ENCODE data around the gene MAT2A. TPM values are rescaled to one million over a fixed set of nuclear protein-coding genes. Genes with fewer than 3 reads are reported as not detected.

Gene MAT2A
- polyA plus RNA-seq, 1 donor (not counting 4 experiments of a cell fraction or from before 2014, with no cell fraction given): 353 TPM

DNA sequence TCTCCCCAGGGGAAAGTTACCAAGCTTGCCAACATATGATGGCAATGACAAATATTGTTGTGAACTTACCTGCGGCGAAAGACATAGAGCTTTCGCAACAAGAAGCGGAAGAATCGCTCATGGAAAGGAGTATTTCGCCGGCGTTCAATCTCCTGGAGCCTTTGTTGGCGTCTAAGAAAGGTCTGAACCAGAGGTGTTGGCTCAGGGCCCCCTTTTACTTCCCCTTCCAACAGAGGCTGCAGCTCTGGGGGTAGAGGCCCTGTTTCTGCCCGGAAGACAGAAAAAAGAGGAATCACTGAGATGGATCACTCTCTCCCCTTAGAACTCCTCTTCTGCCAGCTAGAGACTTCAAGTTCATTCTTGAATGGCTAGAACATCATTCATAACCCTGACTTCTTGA is 11.5 kb downstream of the MAT2A start:
- H3K9ac ChIP-seq (ENCODE audit: control insufficient read depth, extremely low read depth, insufficient read depth, low read length): no peak overlapping the region
- H4K20me1 ChIP-seq (ENCODE audit: control insufficient read depth, extremely low read depth, insufficient read depth, low read length): peaks cover 8% of the 10 kb centered on the region
- H3K9me1 ChIP-seq (ENCODE audit: control insufficient read depth, extremely low read depth, insufficient read depth, low read length): no peaks in the 10 kb centered on the region
- no peak overlapping the region for H2AFZ ChIP-seq (ENCODE audit: control insufficient read depth, low read length)
- no peak overlapping the region for H3K4me3 ChIP-seq (ENCODE audit: control insufficient read depth in 2 of 3, extremely low read depth in 1 of 3, insufficient read depth in 2 of 3, low read depth in 1 of 3, low read length in 3 of 3)
- no peak for TF ChIP-seq EZH2 (IDR thresholded peaks at IDR 0.05; ENCODE audit: low read length)
- TF ChIP-seq, protein P1, sequence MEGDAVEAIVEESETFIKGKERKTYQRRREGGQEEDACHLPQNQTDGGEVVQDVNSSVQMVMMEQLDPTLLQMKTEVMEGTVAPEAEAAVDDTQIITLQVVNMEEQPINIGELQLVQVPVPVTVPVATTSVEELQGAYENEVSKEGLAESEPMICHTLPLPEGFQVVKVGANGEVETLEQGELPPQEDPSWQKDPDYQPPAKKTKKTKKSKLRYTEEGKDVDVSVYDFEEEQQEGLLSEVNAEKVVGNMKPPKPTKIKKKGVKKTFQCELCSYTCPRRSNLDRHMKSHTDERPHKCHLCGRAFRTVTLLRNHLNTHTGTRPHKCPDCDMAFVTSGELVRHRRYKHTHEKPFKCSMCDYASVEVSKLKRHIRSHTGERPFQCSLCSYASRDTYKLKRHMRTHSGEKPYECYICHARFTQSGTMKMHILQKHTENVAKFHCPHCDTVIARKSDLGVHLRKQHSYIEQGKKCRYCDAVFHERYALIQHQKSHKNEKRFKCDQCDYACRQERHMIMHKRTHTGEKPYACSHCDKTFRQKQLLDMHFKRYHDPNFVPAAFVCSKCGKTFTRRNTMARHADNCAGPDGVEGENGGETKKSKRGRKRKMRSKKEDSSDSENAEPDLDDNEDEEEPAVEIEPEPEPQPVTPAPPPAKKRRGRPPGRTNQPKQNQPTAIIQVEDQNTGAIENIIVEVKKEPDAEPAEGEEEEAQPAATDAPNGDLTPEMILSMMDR (optimal IDR thresholded peaks at IDR 0.05 in 1 of 3, IDR thresholded peaks at IDR 0.05 in 1 of 3, conservative IDR thresholded peaks at IDR 0.05 in 1 of 3; ENCODE audit: extremely low read depth in 1 of 3, insufficient read depth in 2 of 3, low read length in 3 of 3): no peak
- peaks cover 14% of the 10 kb centered on the region for H3K4me1 ChIP-seq (ENCODE audit: control insufficient read depth, extremely low read depth, insufficient read depth, low read length)
- H3K4me2 ChIP-seq (ENCODE audit: control insufficient read depth, extremely low read depth, insufficient read depth, low read depth, low read length): no peak overlapping the region
- dilution Hi-C loops (cut with MboI; ENCODE audit: extremely low pct_ligation_motif_present, low sequenced_read_pairs): no loop called here
- H3K27me3 ChIP-seq (ENCODE audit: control insufficient read depth, extremely low read depth, insufficient read depth, low read length): no peaks in the 10 kb centered on the region
- FAIRE-seq (no peak), DNase-seq (ENCODE audit: low read depth, low spot score) (no peak)
- H3K36me3 ChIP-seq (ENCODE audit: control insufficient read depth in 2 of 2, extremely low read depth in 1 of 2, insufficient read depth in 2 of 2, low read length in 2 of 2): peaks cover 25 to 33% of the 10 kb centered on the region in 2 experiments
- no peak overlapping the region for H3K27ac ChIP-seq (ENCODE audit: control insufficient read depth, insufficient read depth, low read length)
- H3K79me2 ChIP-seq (ENCODE audit: control insufficient read depth, insufficient read depth, low read length): no peaks in the 10 kb centered on the region
- H3K9me3 ChIP-seq (ENCODE audit: control insufficient read depth, low read depth, low read length): no peaks in the 10 kb centered on the region

DNA sequence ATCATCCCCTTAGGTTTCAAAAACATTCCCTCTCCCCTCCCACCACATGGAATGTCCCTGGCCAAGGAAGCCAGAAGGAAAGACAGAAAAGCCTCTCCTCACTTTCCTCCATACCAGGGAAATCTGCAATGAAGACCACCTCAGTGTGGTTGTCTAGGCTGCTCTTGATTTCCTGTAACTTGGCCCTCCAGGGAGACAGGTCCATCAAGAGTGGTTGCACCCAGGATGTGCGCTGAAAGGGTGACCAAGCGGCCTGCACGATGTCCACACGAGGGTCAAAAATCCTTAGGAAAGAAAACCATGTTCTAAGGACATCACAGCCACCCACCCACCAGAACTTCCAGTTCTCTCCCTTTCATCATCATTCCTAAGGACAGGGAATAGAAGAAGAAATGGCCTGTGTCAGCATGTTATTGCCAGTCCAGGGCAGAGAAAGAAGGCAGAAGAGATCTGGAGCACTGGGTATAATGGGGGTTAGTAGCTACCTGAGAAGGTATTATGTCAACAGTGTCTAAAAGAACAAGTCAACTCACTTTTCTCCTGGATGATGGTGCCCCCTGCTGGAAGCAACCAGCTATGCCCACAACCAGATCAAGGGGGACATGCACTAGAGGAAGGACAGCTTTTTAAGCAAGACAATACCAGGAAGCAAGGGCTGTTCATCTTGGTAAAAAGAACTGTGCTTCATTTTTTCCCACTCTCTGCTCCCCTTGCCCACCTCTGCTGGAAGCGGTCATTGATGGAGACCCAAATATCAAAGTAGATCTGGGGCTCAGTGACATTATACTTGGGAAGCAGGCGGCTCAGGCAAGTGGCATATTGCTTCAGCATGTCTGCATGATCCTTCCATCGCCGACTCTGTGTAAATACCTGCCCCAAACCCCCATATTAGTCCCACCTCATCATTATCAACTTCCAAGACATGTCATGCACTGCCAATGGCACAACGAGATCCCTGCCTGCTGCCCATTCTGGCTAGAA is 13.0 kb downstream of the MAT2A start:
- Histone ChIP-seq H3K4me2 (ENCODE audit: control insufficient read depth, extremely low read depth, insufficient read depth, low read depth, low read length) (no peak overlapping the region), H2AFZ (ENCODE audit: control insufficient read depth, low read length) (no peak overlapping the region), H4K20me1 (ENCODE audit: control insufficient read depth, extremely low read depth, insufficient read depth, low read length) (peaks cover under 1% of the 10 kb centered on the region), H3K9me3 (ENCODE audit: control insufficient read depth, low read depth, low read length) (no peaks in the 10 kb centered on the region), H3K9ac (ENCODE audit: control insufficient read depth, extremely low read depth, insufficient read depth, low read length) (no peak overlapping the region), H3K79me2 (ENCODE audit: control insufficient read depth, insufficient read depth, low read length) (no peaks in the 10 kb centered on the region), H3K27me3 (ENCODE audit: control insufficient read depth, extremely low read depth, insufficient read depth, low read length) (no peaks in the 10 kb centered on the region), H3K36me3 (ENCODE audit: control insufficient read depth in 2 of 2, extremely low read depth in 1 of 2, insufficient read depth in 2 of 2, low read length in 2 of 2) (peaks cover 28 to 39% of the 10 kb centered on the region in 2 experiments), H3K9me1 (ENCODE audit: control insufficient read depth, extremely low read depth, insufficient read depth, low read length) (no peaks in the 10 kb centered on the region), H3K4me3 (ENCODE audit: control insufficient read depth in 2 of 3, extremely low read depth in 1 of 3, insufficient read depth in 2 of 3, low read depth in 1 of 3, low read length in 3 of 3) (no peak overlapping the region), H3K4me1 (ENCODE audit: control insufficient read depth, extremely low read depth, insufficient read depth, low read length) (peaks cover under 1% of the 10 kb centered on the region), H3K27ac (ENCODE audit: control insufficient read depth, insufficient read depth, low read length) (no peak overlapping the region)
- TF ChIP-seq, protein P1 (optimal IDR thresholded peaks at IDR 0.05 in 1 of 3, IDR thresholded peaks at IDR 0.05 in 1 of 3, conservative IDR thresholded peaks at IDR 0.05 in 1 of 3; ENCODE audit: extremely low read depth in 1 of 3, insufficient read depth in 2 of 3, low read length in 3 of 3): peak; percentile 81 to 96 (median 93)
- TF ChIP-seq EZH2 (IDR thresholded peaks at IDR 0.05; ENCODE audit: low read length): no peak
- no peak for DNase-seq (ENCODE audit: low read depth, low spot score)
- peak; percentile 68 for FAIRE-seq
- dilution Hi-C loops (cut with MboI; ENCODE audit: extremely low pct_ligation_motif_present, low sequenced_read_pairs): no loop called here
